CD14-positive monocyte (primary cell): Measurements from ENCODE around the gene RCAN3. TPM values are rescaled to one million over a fixed set of nuclear protein-coding genes. Genes with fewer than 3 reads are reported as not detected.

Experiments used
- DNase-seq, 3 donors: peaks; one replicate each; pipeline ENCODE4 v3.0.0-alpha.2; 2011 to 2022
- H2AFZ ChIP-seq: 2 replicates; pipeline ENCODE4 v1.6.0; 2012; ENCODE audit warnings: mild to moderate bottlenecking, low read depth, low read length, inconsistent platforms; ENCODE audit not compliant: insufficient read depth, poor library complexity, severe bottlenecking
- H3K27ac ChIP-seq, 2 donors: 1 replicate in 1 of 2; 2 replicates in 1 of 2; pipeline ENCODE4 v1.5.1; 2012 to 2013; ENCODE audit warnings: low read length in 2 of 2, control low read depth in 1 of 2, inconsistent platforms in 1 of 2, low read depth in 1 of 2, mild to moderate bottlenecking in 1 of 2
- H3K27me3 ChIP-seq, 2 donors: one replicate each; pipeline versions ENCODE4 v1.6.0 to v1.6.1; 2011 to 2013; ENCODE audit warnings: low read length in 2 of 2; ENCODE audit not compliant: control insufficient read depth in 2 of 2, insufficient read depth in 2 of 2
- H3K36me3 ChIP-seq, 2 donors: replicated peaks in 1 of 2; 1 replicate in 1 of 2; 2 replicates in 1 of 2; pipeline versions ENCODE4 v1.5.1 to v1.6.1; 2012 to 2013; ENCODE audit warnings: low read length in 2 of 2, control low read depth in 1 of 2, inconsistent platforms in 1 of 2, mild to moderate bottlenecking in 1 of 2; ENCODE audit not compliant: insufficient read depth in 2 of 2, control insufficient read depth in 1 of 2
- H3K4me1 ChIP-seq, 2 donors: 1 replicate in 1 of 2; 2 replicates in 1 of 2; pipeline versions ENCODE4 v1.5.1 to v1.6.1; 2012 to 2013; ENCODE audit warnings: low read length in 2 of 2, control low read depth in 1 of 2, inconsistent platforms in 1 of 2, mild to moderate bottlenecking in 1 of 2, moderate library complexity in 1 of 2; ENCODE audit not compliant: insufficient read depth in 2 of 2, control insufficient read depth in 1 of 2
- H3K4me2 ChIP-seq: replicated peaks from 2 replicates; pipeline ENCODE3; 2012; ENCODE audit warnings: low read length, moderate library complexity, mild to moderate bottlenecking; ENCODE audit not compliant: poor library complexity, severe bottlenecking; ENCODE audit errors: extremely low read depth
- H3K4me3 ChIP-seq, 3 experiments: fragments of 200-600 bp in 1 of 3; sonication (generic) in 1 of 3; replicated peaks in 1 of 3; 1 replicate in 2 of 3; 2 replicates in 1 of 3; pipeline ENCODE4 v1.5.1; 2011 to 2013; ENCODE audit warnings: low read length in 3 of 3, mild to moderate bottlenecking in 3 of 3, control low read depth in 2 of 3, low read depth in 2 of 3, inconsistent platforms in 1 of 3, moderate library complexity in 1 of 3
- H3K79me2 ChIP-seq: 2 replicates; pipeline ENCODE4 v1.6.0; 2012; ENCODE audit warnings: mild to moderate bottlenecking, control low read depth, inconsistent platforms, low read length, moderate library complexity; ENCODE audit not compliant: insufficient read depth
- H3K9ac ChIP-seq: 2 replicates; pipeline ENCODE4 v1.6.0; 2017; ENCODE audit warnings: low read length, mild to moderate bottlenecking; ENCODE audit not compliant: insufficient read depth, poor library complexity, severe bottlenecking
- H3K9me3 ChIP-seq, 2 donors: replicated peaks in 1 of 2; 1 replicate in 1 of 2; 2 replicates in 1 of 2; pipeline versions ENCODE4 v1.5.1 to v1.6.1; 2012 to 2013; ENCODE audit warnings: low read length in 2 of 2, control low read depth in 1 of 2; ENCODE audit not compliant: control insufficient read depth in 1 of 2, insufficient read depth in 1 of 2
- H4K20me1 ChIP-seq: 2 replicates; pipeline ENCODE4 v1.6.0; 2012; ENCODE audit warnings: mild to moderate bottlenecking, low read length, control low read depth, moderate library complexity; ENCODE audit not compliant: insufficient read depth
- H3K27ac Mint-ChIP-seq, 7 donors: one replicate each; pipeline ENCODE4 v1.8.0; 2020; ENCODE audit warnings: mild to moderate bottlenecking in 7 of 7, mixed read lengths in 7 of 7, moderate library complexity in 6 of 7, inconsistent platforms in 2 of 7
- H3K27me3 Mint-ChIP-seq, 3 donors: one replicate each; pipeline ENCODE4 v1.8.0; 2021 to 2022; ENCODE audit warnings: low read depth in 3 of 3, mild to moderate bottlenecking in 3 of 3, mixed read lengths in 3 of 3, moderate library complexity in 3 of 3, inconsistent platforms in 1 of 3
- H3K36me3 Mint-ChIP-seq, 2 donors: one replicate each; pipeline ENCODE4 v1.8.0; 2020; ENCODE audit warnings: mixed read lengths in 2 of 2, inconsistent platforms in 1 of 2, mild to moderate bottlenecking in 1 of 2
- H3K4me1 Mint-ChIP-seq: one replicate; pipeline ENCODE4 v1.8.0; 2020; ENCODE audit warnings: mild to moderate bottlenecking, mixed read lengths
- H3K4me3 Mint-ChIP-seq, 2 donors: one replicate each; pipeline ENCODE4 v1.8.0; 2020; ENCODE audit warnings: mild to moderate bottlenecking in 2 of 2, mixed read lengths in 2 of 2, moderate library complexity in 1 of 2
- H3K9me3 Mint-ChIP-seq, 7 donors: one replicate each; pipeline ENCODE4 v1.8.0; 2020 to 2022; ENCODE audit warnings: mixed read lengths in 7 of 7, mild to moderate bottlenecking in 6 of 7, moderate library complexity in 6 of 7, inconsistent platforms in 2 of 7
- WGBS: methylation state at CpG from one replicate; pipeline ENCODE4 v1.1.5; 2013; ENCODE audit warnings: missing lambda C conversion rate; ENCODE audit not compliant: insufficient coverage; 5-methylcytosine and 5-hydroxymethylcytosine counted together
- intact Hi-C, 2 donors: fragments of 100-400 bp; cut with micrococcal nuclease; formaldehyde crosslinking; loops; one replicate each; pipeline versions ENCODE4 v1.15.0 to v1.15.1; 2023
- polyA plus RNA-seq, 3 donors: library from polyadenylated mRNA; depleted of rRNA in 1 of 3; unstranded in 2 of 3; stranded (reverse) in 1 of 3; fragments of 300-500 nt in 2 of 3; fragments of >200 nt in 1 of 3; fragmentation: Illumina TruSeq in 2 of 3; gene quantifications; 1 replicate in 2 of 3; 2 replicates in 1 of 3; pipeline ENCODE4 v1.2.3, GENCODE V29; 2012 to 2021
- TF ChIP-seq, protein P1 (sequence below): fragments of 200-600 bp; IDR thresholded peaks from one replicate; pipeline ENCODE4 v1.8.0; 2022; ENCODE audit warnings: antibody characterized with exemption, mild to moderate bottlenecking

Gene RCAN3
- polyA plus RNA-seq, 3 donors: 7.1 to 9.1 (median 8.8) TPM

DNA sequence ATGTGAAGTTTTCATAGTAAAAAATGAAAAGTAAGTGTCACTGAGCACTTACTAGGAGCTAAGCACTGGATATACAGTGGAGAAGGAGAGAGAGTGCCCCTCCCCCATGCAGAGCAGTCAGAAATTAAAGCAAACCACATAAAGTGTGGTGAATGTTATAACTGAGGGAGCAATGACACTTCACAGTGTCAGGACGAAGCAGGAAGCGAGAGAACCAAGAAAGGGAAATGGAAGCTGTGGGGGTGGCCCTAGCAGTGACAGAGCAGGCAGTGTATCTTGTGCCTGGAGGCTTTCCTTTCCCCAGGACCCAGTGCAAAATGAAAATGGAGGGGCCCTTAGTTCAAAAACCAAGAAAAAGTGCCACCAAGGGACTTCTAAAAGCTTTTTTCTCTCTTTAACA is 21.5 kb upstream of the RCAN3 start:
- no peaks in the 10 kb centered on the region for H3K36me3 ChIP-seq
- Mint-ChIP-seq H3K4me1 (peaks cover 18% of the 10 kb centered on the region), H3K36me3 (peaks cover 3 to 5% of the 10 kb centered on the region in 2 donors), H3K27me3 (peaks cover 0 to 4% (median 0%) of the 10 kb centered on the region in 3 donors), H3K27ac (peak overlapping the region; percentile 88 to 95 (median 94)), H3K4me3 (peak overlapping the region in 1 of 2 donors; percentile 46), H3K9me3 (peaks cover 0 to 7% (median 2%) of the 10 kb centered on the region in 7 donors)
- TF ChIP-seq, protein P1, sequence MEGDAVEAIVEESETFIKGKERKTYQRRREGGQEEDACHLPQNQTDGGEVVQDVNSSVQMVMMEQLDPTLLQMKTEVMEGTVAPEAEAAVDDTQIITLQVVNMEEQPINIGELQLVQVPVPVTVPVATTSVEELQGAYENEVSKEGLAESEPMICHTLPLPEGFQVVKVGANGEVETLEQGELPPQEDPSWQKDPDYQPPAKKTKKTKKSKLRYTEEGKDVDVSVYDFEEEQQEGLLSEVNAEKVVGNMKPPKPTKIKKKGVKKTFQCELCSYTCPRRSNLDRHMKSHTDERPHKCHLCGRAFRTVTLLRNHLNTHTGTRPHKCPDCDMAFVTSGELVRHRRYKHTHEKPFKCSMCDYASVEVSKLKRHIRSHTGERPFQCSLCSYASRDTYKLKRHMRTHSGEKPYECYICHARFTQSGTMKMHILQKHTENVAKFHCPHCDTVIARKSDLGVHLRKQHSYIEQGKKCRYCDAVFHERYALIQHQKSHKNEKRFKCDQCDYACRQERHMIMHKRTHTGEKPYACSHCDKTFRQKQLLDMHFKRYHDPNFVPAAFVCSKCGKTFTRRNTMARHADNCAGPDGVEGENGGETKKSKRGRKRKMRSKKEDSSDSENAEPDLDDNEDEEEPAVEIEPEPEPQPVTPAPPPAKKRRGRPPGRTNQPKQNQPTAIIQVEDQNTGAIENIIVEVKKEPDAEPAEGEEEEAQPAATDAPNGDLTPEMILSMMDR: no peak
- H3K27ac ChIP-seq: peak overlapping the region; percentile 75 to 81
- peak; percentile 71 to 83 (median 78) for DNase-seq
- H3K9me3 ChIP-seq: no peaks in the 10 kb centered on the region
- peak overlapping the region; percentile 36 for H3K4me2 ChIP-seq
- peaks cover 22 to 27% of the 10 kb centered on the region in 2 donors for H3K4me1 ChIP-seq
- no peaks in the 10 kb centered on the region for H3K79me2 ChIP-seq
- intact Hi-C loops: no loop called here
- H3K4me3 ChIP-seq: peak overlapping the region in 1 of 3 experiments; percentile 33
- H3K27me3 ChIP-seq: no peaks in the 10 kb centered on the region
- H3K9ac ChIP-seq: peak overlapping the region; percentile 17
- H2AFZ ChIP-seq: peak overlapping the region; percentile 77
- 0% methylated on average over 2 of the region's 2 CpGs for WGBS
- H4K20me1 ChIP-seq: no peaks in the 10 kb centered on the region

DNA sequence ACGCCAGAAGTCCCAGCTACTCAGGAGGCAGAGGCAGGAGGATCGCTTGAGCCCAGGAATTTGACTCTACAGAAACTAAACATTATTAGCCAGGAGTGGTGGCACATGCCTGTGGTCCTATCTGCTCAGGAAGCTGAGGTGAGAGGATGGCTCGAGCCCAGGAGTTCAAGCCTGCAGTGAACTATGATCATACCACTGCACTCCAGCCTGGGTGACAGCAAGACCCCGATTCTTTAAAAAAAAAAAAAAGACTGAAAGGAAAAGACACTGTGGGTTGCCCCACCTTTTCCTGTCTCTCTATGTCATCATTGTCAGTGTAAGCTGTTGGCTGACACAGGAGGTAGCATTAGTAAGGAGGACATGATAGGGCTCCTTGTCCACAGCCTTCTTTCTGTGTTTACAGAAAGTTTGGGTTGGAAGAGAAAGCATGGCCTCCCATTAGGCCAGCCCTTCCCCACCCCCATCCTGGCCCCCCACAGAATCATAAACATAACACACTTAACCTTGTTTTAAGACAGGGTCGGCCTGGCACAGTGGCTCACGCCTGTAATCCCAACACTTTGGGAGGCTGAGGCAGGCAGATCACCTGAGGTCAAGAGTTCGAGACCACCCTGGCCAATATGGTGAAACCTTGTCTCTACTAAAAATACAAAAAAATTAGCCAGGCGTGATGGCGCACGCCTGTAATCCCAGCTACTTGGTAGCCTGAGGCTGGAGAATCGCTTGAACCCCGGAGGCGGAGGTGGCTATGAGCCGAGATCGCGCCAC is 20.6 kb upstream of the RCAN3 start:
- intact Hi-C loops: no loop called here
- TF ChIP-seq, protein P1: no peak
- peak overlapping the region; percentile 77 for H2AFZ ChIP-seq
- H3K36me3 ChIP-seq: no peaks in the 10 kb centered on the region
- Mint-ChIP-seq H3K4me3 (peak overlapping the region in 1 of 2 donors; percentile 30), H3K27ac (peak overlapping the region; percentile 88 to 95 (median 94)), H3K27me3 (peaks cover 0 to 4% (median 0%) of the 10 kb centered on the region in 3 donors), H3K36me3 (peaks cover 3% of the 10 kb centered on the region in 2 donors), H3K9me3 (peaks cover 0 to 7% (median 2%) of the 10 kb centered on the region in 7 donors), H3K4me1 (peaks cover 22% of the 10 kb centered on the region)
- peak overlapping the region in 1 of 3 experiments; percentile 6 for H3K4me3 ChIP-seq
- H3K4me2 ChIP-seq: peak overlapping the region; percentile 36
- peak overlapping the region; percentile 75 to 81 for H3K27ac ChIP-seq
- no peaks in the 10 kb centered on the region for H3K9me3 ChIP-seq
- H3K79me2 ChIP-seq: no peaks in the 10 kb centered on the region
- no peaks in the 10 kb centered on the region for H4K20me1 ChIP-seq
- peaks cover 22 to 27% of the 10 kb centered on the region in 2 donors for H3K4me1 ChIP-seq
- H3K27me3 ChIP-seq: no peaks in the 10 kb centered on the region
- DNase-seq: peak; percentile 8 to 44 (median 33)
- peak overlapping the region; percentile 17 for H3K9ac ChIP-seq
- WGBS: 88% methylated on average over 15 of the region's 16 CpGs
